Dendritic cell treated with granulocyte-macrophage colony-stimulating factor and Interleukin-4, amounts not matched to agents 40 ng/mL and 50 ng/mL, for 4 days (primary cell): Measurements from ENCODE around the gene NQO1.

ENCODE experiments used
- H3K27ac Mint-ChIP-seq: one replicate; pipeline ENCODE4 v1.8.0; 2022; ENCODE audit warnings: mild to moderate bottlenecking, mixed read lengths
- H3K27me3 Mint-ChIP-seq: one replicate; pipeline ENCODE4 v1.8.0; 2022; ENCODE audit warnings: mild to moderate bottlenecking, mixed read lengths
- H3K36me3 Mint-ChIP-seq: one replicate; pipeline ENCODE4 v1.8.0; 2022; ENCODE audit warnings: low read depth, mixed read lengths
- H3K4me1 Mint-ChIP-seq: one replicate; pipeline ENCODE4 v1.8.0; 2022; ENCODE audit warnings: low read depth, mixed read lengths
- H3K4me3 Mint-ChIP-seq: one replicate; pipeline ENCODE4 v1.8.0; 2022; ENCODE audit warnings: mild to moderate bottlenecking, moderate library complexity, mixed read lengths
- H3K9me3 Mint-ChIP-seq: one replicate; pipeline ENCODE4 v1.8.0; 2022; ENCODE audit warnings: mixed read lengths
- intact Hi-C: fragments of 100-400 bp; cut with micrococcal nuclease; formaldehyde crosslinking; loops from one replicate; pipeline ENCODE4 v1.15.0; 2022

NQO1 gene

DNA sequence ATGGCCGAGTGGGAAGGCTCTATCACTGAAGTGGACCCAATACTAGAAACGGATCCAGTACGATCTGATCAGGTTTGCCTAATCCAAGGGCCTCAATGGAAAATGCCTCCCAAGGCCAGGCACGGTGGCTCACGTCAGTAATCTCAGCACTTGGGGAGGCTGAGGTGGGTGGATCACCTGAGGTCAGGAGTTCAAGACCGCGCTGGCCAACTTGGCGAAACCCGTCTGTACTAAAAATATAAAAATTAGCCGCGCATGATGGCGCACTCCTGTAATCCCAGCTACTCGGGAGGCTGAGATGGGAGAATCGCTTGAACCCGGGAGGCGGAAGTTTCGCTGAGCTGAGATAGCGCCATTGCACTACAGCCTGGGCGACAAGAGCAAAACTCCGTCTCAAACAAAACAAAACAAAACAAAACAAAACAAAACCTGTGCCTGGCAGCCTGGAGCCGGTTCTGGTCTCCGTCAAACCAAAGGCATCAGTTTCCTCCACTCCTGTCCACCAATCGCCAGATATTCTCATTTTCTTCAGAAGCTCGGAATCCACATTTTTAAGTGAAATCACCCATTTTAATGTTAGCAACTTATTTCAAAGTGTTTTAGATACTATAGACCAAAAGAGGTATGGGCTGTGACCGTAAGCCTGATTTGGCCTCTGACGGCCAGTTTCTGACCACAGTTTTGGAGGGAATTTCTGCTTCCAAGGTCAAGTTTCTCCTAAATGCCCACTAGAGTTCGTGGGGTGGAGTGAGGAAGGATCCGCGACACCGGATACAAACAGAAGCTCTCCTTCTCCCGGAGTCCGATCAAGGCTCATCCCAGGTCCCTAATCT, 664 bp downstream of the NQO1 start:
- H3K9me3 Mint-ChIP-seq: no peaks in the 10 kb centered on the region
- H3K27me3 Mint-ChIP-seq: no peaks in the 10 kb centered on the region
- peaks cover 11% of the 10 kb centered on the region for H3K36me3 Mint-ChIP-seq
- H3K4me3 Mint-ChIP-seq: peak overlapping the region; percentile 90
- intact Hi-C loops: loop anchor here (1.0 kb wide), 1 partner anchor 29 kb away; the partner anchor contains the start of gene NOB1
- H3K4me1 Mint-ChIP-seq: peaks cover 34% of the 10 kb centered on the region
- H3K27ac Mint-ChIP-seq: peak overlapping the region; percentile 95

DNA sequence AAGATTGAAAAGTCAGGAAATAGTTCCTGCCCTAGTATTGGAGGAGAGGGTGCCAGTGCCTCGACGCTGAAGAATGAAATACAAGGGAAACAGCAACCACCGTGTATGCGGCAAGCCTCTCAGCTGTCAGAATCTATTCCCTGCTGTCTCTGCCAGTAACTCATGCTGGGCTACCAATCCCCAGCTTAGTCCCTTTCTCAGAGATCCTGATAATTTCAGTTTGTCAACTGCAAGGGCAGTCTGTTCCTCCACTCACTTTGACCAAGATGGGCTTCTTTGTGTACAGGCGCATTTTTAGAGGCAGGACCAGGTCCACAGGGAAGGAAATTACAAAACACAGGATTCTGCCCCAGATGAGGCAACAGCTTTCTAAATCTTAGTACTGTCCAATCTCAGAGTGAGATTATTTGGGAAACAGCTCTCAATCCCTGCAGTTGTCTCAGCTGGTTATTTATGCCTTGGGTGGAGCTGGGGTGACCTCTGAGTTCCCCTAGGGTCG, 1.3 kb downstream of the NQO1 start:
- Mint-ChIP-seq H3K27ac (peak overlapping the region; percentile 20), H3K4me1 (peaks cover 34% of the 10 kb centered on the region), H3K27me3 (no peaks in the 10 kb centered on the region), H3K4me3 (no peak overlapping the region), H3K9me3 (no peaks in the 10 kb centered on the region), H3K36me3 (peaks cover 11% of the 10 kb centered on the region)
- intact Hi-C loops: no loop called here

DNA sequence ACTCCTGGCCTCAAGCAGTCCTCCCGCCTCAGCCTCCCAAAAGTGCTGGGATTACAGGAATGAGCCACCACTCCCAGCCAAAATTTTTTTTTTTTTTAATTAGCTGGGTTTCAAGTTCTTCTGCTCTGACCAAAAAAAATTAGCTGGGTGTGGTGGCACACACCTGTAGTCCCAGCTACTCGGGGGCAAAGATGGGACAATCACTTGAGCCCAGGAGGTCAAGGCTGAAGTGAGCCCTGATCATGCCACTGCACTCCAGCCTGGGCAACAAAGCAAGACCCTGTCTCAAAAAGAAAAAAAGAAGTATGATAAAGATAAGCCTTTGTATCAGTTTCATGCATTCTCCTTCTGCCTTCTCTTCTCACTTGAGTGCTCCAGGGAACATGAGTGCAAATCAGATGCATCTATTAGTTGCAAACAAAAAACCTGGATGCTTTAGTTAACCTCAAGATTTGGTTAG, 1.9 kb downstream of the NQO1 start:
- Mint-ChIP-seq H3K4me1 (peaks cover 34% of the 10 kb centered on the region), H3K27me3 (no peaks in the 10 kb centered on the region), H3K27ac (no peak overlapping the region), H3K36me3 (peaks cover 11% of the 10 kb centered on the region), H3K9me3 (no peaks in the 10 kb centered on the region), H3K4me3 (no peak overlapping the region)
- intact Hi-C loops: no loop called here

DNA sequence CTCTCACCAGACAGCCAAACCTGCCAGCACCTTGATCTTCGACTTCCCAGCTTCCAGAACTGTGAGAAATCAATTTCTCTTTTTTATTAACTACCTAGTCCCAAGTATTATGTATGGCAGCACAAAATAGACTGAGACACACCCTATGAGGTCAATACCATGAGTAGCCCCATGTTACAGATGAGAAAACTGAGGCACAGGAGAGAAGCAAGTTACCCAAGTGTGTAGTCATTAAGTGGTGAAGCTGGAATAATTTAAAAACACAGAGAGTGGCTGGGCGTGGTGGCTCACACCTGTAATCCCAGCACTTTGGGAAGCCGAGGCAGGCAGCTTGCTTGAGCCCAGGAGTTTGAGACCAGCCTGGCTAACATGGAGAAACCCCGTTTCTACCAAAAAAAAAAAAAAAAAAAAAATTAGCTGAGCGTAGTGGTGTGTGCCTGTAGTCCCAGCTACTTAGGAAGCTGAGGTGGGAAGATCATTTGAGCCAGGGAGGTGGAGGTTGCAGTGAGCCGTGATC, 4.9 kb downstream of the NQO1 start:
- Mint-ChIP-seq H3K9me3 (no peaks in the 10 kb centered on the region), H3K4me1 (peaks cover 18% of the 10 kb centered on the region), H3K27ac (no peak overlapping the region), H3K27me3 (no peaks in the 10 kb centered on the region), H3K4me3 (no peak overlapping the region), H3K36me3 (peaks cover 16% of the 10 kb centered on the region)
- intact Hi-C loops: no loop called here

GRCh38 chr16:69720822-69721430, 5.4 kb downstream of the NQO1 start:
- no peak overlapping the region for H3K4me3 Mint-ChIP-seq
- H3K4me1 Mint-ChIP-seq: peaks cover 14% of the 10 kb centered on the region
- peaks cover 11% of the 10 kb centered on the region for H3K36me3 Mint-ChIP-seq
- H3K9me3 Mint-ChIP-seq: no peaks in the 10 kb centered on the region
- no peak overlapping the region for H3K27ac Mint-ChIP-seq
- no peaks in the 10 kb centered on the region for H3K27me3 Mint-ChIP-seq
- intact Hi-C loops: no loop called here

DNA sequence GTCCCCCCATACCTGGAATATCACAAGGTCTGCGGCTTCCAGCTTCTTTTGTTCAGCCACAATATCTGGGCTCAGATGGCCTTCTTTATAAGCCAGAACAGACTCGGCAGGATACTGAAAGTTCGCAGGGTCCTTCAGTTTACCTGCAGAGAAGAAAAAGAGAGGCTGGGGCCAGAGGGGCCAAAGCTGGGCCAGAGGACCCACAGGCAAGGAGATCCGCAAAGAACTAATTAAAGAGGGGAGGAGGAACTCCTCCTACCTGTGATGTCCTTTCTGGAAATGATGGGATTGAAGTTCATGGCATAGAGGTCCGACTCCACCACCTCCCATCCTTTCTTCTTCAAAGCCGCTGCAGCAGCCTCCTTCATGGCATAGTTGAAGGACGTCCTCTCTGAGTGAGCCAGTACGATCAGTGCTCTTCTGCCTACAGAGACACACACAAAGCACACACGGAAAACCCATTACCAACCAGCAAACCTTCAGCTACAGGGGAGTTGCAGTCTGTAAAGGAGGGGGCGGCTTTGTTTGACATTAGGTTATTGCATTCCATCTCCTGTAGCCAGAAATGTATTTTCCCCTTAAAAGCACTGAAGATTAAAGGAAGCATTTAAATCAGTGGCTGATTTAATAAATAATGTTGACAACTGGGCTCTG, 8.1 kb downstream of the NQO1 start:
- no peaks in the 10 kb centered on the region for H3K27me3 Mint-ChIP-seq
- H3K4me1 Mint-ChIP-seq: no peaks in the 10 kb centered on the region
- no peak overlapping the region for H3K27ac Mint-ChIP-seq
- H3K4me3 Mint-ChIP-seq: no peak overlapping the region
- H3K36me3 Mint-ChIP-seq: peaks cover 29% of the 10 kb centered on the region
- H3K9me3 Mint-ChIP-seq: no peaks in the 10 kb centered on the region
- intact Hi-C loops: no loop called here

DNA sequence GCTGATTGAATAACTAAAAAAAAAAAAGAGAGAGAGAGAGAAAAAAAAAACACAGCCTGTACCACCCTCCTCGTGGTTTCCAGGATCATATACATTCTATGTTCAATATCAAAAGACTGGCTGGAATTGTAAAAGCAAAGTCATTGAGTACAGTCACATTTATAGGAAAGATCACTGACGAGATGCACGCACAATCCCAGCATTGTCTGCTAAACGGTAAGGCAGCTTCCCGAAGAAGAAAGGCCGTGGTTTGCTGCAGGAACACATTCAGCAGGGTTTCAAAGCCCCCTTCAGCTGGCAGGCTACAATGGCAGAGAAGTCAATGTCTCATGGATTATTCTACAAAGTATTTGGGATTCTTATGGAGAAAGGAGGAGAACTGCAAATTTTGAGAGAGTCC, 9.3 kb downstream of the NQO1 start:
- peaks cover 38% of the 10 kb centered on the region for H3K36me3 Mint-ChIP-seq
- no peak overlapping the region for H3K4me3 Mint-ChIP-seq
- H3K27ac Mint-ChIP-seq: no peak overlapping the region
- no peaks in the 10 kb centered on the region for H3K4me1 Mint-ChIP-seq
- intact Hi-C loops: no loop called here
- H3K9me3 Mint-ChIP-seq: no peaks in the 10 kb centered on the region
- no peaks in the 10 kb centered on the region for H3K27me3 Mint-ChIP-seq

DNA sequence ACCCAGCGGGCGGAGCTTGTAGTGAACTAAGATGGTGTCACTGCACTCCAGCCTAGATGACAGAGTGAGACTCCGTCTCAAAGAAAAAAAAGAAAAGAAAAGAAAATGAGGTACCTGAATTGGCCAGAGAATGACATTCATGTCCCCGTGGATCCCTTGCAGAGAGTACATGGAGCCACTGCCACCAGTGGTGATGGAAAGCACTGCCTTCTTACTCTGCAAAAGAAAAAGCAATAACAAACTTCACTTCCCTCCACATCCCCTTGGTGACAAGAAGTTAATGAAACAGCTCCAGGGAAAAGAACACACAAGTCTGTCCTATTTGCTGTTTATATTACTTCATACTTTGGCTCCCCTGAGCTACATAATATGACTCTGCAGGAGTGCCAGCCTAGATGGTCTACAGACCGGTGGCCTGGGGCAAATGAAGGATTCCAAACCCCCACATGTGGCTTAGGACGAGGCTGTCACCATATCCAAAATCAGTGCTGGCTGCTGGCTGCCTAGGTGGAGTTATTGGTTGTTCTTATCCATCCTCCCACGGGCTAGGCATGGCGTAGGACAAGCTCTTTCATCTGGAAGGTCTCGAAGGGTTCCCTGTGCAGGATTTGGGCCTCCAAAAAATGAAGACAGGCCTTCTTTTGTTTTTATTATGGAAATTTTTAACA, 13.3 kb downstream of the NQO1 start:
- no peak overlapping the region for H3K27ac Mint-ChIP-seq
- H3K4me3 Mint-ChIP-seq: no peak overlapping the region
- intact Hi-C loops: no loop called here
- no peaks in the 10 kb centered on the region for H3K27me3 Mint-ChIP-seq
- H3K36me3 Mint-ChIP-seq: peaks cover 61% of the 10 kb centered on the region
- no peaks in the 10 kb centered on the region for H3K9me3 Mint-ChIP-seq
- H3K4me1 Mint-ChIP-seq: no peaks in the 10 kb centered on the region

DNA sequence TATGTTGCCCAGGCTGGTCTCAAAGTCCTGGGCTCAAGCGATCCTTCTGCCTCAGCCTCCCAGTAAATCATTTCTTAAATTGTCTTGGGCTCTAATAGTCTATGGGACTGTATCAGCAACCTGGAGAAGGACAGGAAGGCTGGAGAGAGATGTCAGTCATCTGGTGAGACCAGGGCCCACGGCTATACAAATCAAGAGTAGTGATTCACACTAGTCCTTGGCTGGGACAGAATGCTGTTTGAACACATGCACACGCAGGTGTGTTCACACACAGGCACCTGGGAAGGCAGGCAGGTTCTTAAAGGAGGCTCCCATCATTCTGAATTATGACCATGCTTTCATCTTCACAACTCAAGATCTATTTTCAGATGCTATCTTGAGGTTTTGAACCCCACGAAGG, 14.1 kb downstream of the NQO1 start:
- Mint-ChIP-seq H3K9me3 (no peaks in the 10 kb centered on the region), H3K27me3 (no peaks in the 10 kb centered on the region), H3K4me1 (no peaks in the 10 kb centered on the region), H3K27ac (no peak overlapping the region), H3K36me3 (peaks cover 67% of the 10 kb centered on the region), H3K4me3 (no peak overlapping the region)
- intact Hi-C loops: no loop called here

- Mint-ChIP-seq H3K36me3 (peaks cover 65% of the 10 kb centered on the region), H3K27ac (no peak overlapping the region), H3K4me1 (no peaks in the 10 kb centered on the region), H3K4me3 (no peak overlapping the region), H3K9me3 (no peaks in the 10 kb centered on the region), H3K27me3 (no peaks in the 10 kb centered on the region)
- intact Hi-C loops: no loop called here
Measured at GRCh38 chr16:69711115-69711740, 15.1 kb downstream of the NQO1 start.

DNA sequence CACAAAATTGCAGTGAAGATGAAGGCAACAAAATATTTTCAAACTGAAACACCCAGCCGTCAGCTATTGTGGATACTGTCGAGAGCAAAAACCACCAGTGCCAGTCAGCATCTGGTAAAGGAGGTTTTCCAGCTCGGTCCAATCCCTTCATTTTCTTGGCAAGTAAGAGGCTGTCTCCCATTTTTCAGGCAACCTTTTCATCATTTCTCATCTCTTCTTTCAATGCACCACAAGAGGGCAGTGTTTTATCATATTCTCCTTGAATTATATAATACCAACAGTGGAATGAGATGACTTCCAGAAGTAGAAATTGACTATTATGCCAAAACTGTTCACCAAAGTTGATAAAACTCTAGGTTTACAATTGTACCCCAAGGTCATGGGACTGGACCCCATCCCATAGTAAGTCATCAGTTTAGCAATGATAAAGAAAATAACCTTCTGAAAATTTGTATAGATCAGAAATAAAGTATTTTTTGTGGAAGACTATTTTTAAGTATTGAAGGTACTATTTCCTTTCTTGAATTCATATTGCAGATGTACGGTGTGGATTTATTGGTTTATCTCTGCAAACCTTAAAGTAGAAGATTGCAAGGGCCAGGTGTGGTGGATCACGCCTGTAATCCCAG, 16.8 kb downstream of the NQO1 start:
- H3K36me3 Mint-ChIP-seq: peaks cover 62% of the 10 kb centered on the region
- H3K4me1 Mint-ChIP-seq: no peaks in the 10 kb centered on the region
- no peak overlapping the region for H3K27ac Mint-ChIP-seq
- H3K4me3 Mint-ChIP-seq: no peak overlapping the region
- no peaks in the 10 kb centered on the region for H3K27me3 Mint-ChIP-seq
- intact Hi-C loops: loop anchor here (1.0 kb wide), 1 partner anchor 45 kb away; the partner anchor contains the start of gene NOB1
- H3K9me3 Mint-ChIP-seq: no peaks in the 10 kb centered on the region

DNA sequence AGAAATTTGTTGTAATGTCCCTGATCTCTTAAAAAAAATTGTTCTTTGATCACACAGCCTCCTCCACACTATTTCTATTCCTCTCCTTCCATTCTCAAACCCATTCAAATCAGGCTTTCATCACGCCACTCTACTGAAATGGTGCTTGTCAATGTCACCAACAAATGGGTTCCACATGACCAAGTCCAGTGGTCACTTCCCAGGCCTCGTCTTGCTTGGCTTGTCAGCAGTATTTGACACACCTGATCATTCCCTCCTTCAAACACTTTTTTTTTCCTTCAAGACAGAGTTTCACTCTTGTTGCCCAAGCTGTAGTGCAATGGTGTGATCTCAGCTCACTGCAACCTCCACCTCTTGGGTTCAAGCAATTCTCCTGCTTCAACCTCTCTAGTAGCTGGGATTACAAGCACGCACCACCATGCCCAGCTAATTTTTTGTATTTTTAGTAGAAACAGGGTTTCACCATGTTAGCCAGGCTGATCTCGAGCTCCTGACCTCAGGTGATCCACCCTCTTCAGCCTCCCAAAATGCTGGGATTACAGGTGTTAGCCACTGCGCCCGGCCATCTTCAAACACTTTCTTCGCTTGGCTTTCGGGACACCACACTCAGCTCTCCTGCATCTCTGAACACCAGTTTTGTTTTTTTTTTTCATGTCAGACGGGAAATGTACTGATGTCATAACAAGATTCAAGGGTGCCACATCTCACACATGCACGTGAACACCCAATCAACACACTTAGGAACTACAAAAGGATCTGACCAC, 18.3 kb downstream of the NQO1 start:
- Mint-ChIP-seq H3K27me3 (no peaks in the 10 kb centered on the region), H3K36me3 (peaks cover 61% of the 10 kb centered on the region), H3K4me3 (no peak overlapping the region), H3K4me1 (no peaks in the 10 kb centered on the region), H3K9me3 (no peaks in the 10 kb centered on the region), H3K27ac (no peak overlapping the region)
- intact Hi-C loops: no loop called here
